Gastroesophageal sphincter (tissue), 3 donors: Measurements from ENCODE around the gene ANXA1.

Source experiments
- POLR2A ChIP-seq, 2 donors: fragments of 450-650 bp; IDR thresholded peaks; one replicate each; pipeline ENCODE4 v1.6.1; 2017; ENCODE audit warnings: antibody characterized with exemption in 2 of 2, mild to moderate bottlenecking in 2 of 2, moderate library complexity in 1 of 2
- POLR2AphosphoS5 ChIP-seq: sonication (generic); formaldehyde crosslinking; IDR thresholded peaks from one replicate; pipeline ENCODE4 v1.6.1; 2017; ENCODE audit warnings: antibody characterized with exemption
- TF ChIP-seq, protein P1 (sequence below), 4 experiments: fragments of 200-600 bp in 2 of 4; fragments of 450-650 bp in 2 of 4; sonication (generic) in 1 of 4; IDR thresholded peaks; one replicate each; pipeline ENCODE4 v1.5.1; 2017 to 2019; ENCODE audit warnings: antibody characterized with exemption in 4 of 4, mild to moderate bottlenecking in 2 of 4, moderate library complexity in 2 of 4

DNA sequence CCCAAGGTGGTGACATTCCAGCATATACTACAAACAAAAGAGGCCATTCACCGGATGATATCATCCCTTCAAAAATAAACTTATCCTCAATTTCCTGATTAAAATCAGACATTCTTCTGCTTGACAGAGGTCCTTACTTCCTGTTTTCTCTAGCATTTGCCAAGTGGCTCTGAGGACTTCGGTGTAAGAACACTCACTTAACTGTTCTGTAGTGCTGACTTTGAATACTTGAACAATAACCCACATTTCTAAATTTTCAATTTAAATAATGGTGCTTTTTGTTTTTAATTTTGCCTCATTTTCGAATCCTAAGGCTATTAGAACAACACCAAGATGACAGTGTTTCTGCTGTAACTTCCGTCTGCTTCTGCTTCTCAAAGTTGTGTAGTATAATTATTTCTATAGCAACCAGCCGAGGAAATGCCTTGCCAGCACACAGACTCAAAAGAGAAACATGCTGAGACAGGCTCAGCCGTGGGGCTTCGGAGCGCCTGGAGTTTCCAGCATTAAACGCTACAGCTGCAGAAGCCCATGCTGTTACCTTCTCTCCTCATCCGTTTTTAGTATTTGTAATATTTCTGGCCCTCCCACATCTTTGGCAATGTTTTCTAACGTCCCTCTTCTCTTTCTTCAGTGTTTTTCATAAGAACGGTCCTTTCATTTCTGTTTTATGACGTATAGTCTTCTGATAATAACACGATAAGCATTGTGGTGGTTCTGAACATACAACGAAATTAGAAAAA lies 19.5 kb upstream of the ANXA1 start:
- TF ChIP-seq, protein P1, sequence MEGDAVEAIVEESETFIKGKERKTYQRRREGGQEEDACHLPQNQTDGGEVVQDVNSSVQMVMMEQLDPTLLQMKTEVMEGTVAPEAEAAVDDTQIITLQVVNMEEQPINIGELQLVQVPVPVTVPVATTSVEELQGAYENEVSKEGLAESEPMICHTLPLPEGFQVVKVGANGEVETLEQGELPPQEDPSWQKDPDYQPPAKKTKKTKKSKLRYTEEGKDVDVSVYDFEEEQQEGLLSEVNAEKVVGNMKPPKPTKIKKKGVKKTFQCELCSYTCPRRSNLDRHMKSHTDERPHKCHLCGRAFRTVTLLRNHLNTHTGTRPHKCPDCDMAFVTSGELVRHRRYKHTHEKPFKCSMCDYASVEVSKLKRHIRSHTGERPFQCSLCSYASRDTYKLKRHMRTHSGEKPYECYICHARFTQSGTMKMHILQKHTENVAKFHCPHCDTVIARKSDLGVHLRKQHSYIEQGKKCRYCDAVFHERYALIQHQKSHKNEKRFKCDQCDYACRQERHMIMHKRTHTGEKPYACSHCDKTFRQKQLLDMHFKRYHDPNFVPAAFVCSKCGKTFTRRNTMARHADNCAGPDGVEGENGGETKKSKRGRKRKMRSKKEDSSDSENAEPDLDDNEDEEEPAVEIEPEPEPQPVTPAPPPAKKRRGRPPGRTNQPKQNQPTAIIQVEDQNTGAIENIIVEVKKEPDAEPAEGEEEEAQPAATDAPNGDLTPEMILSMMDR (IDR thresholded peaks at IDR 0.05) = no peak
- peak; percentile 61 for TF ChIP-seq POLR2AphosphoS5
- peak; percentile 21 to 36 for TF ChIP-seq POLR2A (IDR thresholded peaks at IDR 0.05)
